GM18907 (cell line): Measurements from ENCODE around the gene EIF2A.

Experiments
- ATAC-seq: cut with Tn5 transposase; IDR thresholded peaks from one replicate; pipeline ENCODE4 v1.9.1; 2021; ENCODE audit warnings: mild to moderate bottlenecking, moderate library complexity; ENCODE audit not compliant: unreplicated experiment

EIF2A gene

DNA sequence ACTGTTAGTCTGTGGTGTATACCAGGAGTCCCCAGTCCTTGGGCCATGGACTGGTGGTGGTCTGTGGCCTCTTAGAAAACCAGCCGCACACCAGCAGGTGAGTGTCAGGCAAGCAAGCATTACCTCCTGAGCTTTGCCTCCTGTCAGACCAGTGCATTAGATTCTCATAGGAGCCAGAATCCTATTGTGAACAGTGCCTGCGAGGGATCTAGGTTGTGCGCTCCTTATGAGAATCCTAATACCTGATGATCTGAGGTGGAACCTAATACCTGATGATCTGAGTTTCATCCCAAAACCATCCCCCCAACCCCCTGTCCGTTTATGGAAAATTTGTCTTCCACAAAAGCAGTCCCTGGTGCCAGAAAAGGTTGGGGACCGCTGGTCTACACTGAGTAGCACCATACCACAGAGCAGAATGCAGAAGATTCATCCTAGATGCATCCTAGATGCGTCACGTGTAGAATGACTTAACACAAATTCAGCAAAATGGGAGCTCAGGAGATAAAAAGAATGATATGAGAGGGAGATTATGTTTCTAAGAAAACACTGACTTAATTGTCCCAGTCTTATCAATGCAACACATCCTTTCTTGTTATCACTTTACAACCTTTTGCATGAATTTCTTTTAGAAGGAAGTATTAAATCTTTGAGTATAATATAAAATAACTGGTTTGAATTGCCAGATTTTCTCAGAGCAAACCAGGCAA is 85.1 kb downstream of the EIF2A start:
- ATAC-seq = no peak

DNA sequence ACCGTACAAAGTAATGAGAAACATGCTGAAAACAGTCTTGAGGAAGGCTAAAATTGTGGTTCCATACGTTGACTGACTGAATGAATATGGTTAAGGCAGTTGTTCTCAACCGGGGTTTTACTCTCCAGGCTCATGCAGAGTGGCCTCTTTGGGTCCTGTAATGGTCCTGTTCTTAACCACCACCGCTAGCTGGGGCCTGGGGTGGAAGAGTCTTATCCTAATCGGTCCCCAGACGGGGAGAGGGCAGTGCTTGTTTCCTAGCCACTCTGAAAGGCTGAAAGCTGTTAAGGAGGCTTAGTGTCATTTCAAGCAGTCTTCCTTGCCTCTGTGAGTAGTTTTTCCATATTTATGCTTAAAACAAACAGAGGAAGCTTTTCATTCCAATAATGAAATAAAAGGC is 88.5 kb downstream of the EIF2A start:
- no peak for ATAC-seq

DNA sequence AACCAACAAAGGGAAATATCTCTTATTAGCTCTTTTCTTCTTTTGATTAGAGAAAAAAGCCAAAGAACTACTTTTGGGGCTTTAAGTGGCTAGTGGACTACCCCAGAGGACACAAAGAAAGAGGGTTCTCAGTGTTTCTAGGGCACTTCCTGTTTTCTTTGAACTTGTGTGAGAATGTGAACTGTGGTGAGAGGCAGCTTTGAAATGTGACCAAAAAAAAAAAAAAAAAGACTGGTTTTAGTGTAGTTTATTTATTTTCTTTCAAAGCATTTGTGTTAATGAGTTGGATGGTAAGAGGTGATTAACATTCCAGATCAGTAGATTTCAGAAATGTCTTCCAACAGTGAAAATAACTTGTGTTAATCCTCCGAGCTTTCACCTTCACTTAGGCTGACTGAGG is 88.9 kb downstream of the EIF2A start:
- peak; percentile 79 for ATAC-seq
